ENCODE results near the gene FKBP14.

FKBP14 gene

GRCh38 chr7:30027065-30027456, 559 bp upstream of the FKBP14 start:
- Histone ChIP-seq H3K36me3 (no peaks in the 10 kb centered on the region), H3K4me1 (peaks cover 0 to 54% (median 34%) of the 10 kb centered on the region in 4 donors), H3K9me3 (no peaks in the 10 kb centered on the region), H3K4me3 (peak overlapping the region; percentile 93 to 94), H3K27me3 (no peaks in the 10 kb centered on the region), H3K27ac (peak overlapping the region; percentile 91 to 92)
- DNase-seq, result no peak
- intact Hi-C loops (cut with DNase I; ENCODE audit: low total_unique reads), result loop anchor here (5.0 kb wide), 2 partner anchors 40 to 110 kb away; partner anchors contain the start of gene SCRN1
- TF ChIP-seq, protein P1, sequence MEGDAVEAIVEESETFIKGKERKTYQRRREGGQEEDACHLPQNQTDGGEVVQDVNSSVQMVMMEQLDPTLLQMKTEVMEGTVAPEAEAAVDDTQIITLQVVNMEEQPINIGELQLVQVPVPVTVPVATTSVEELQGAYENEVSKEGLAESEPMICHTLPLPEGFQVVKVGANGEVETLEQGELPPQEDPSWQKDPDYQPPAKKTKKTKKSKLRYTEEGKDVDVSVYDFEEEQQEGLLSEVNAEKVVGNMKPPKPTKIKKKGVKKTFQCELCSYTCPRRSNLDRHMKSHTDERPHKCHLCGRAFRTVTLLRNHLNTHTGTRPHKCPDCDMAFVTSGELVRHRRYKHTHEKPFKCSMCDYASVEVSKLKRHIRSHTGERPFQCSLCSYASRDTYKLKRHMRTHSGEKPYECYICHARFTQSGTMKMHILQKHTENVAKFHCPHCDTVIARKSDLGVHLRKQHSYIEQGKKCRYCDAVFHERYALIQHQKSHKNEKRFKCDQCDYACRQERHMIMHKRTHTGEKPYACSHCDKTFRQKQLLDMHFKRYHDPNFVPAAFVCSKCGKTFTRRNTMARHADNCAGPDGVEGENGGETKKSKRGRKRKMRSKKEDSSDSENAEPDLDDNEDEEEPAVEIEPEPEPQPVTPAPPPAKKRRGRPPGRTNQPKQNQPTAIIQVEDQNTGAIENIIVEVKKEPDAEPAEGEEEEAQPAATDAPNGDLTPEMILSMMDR (IDR thresholded peaks at IDR 0.05), result no peak

DNA sequence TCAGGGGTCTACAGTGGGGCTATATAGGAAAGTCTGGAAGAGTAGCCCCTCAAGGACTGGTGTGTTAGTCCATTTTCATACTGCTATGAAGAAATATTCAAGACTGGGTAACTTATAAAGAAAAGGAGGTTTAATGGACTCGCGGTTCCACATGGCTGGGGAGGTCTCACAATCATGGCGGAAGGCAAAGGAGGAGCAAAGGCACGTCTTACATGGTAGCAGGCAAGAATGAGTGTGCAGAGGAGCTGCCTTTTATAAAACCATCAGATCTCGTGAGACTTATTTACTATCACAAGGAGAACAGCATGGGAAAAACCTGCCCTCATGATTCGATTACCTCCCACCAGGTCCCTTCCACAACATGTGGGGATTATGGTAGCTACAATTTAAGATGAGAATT, 3.0 kb downstream of the FKBP14 start:
- no peak overlapping the region for H3K27ac ChIP-seq
- intact Hi-C loops (cut with DNase I; ENCODE audit: low total_unique reads), result no loop called here
- H3K9me3 ChIP-seq, result no peaks in the 10 kb centered on the region
- no peak for DNase-seq
- peaks cover 0 to 35% (median 26%) of the 10 kb centered on the region in 4 donors for H3K4me1 ChIP-seq
- H3K27me3 ChIP-seq, result no peaks in the 10 kb centered on the region
- TF ChIP-seq, protein P1 (IDR thresholded peaks at IDR 0.05), result no peak
- no peak overlapping the region for H3K4me3 ChIP-seq
- peaks cover 0 to under 1% (median 0%) of the 10 kb centered on the region in 3 donors for H3K36me3 ChIP-seq

GRCh38 chr7:30022991-30023390, 3.5 kb downstream of the FKBP14 start:
- Histone ChIP-seq H3K27ac (no peak overlapping the region), H3K4me3 (no peak overlapping the region), H3K9me3 (no peaks in the 10 kb centered on the region), H3K4me1 (peaks cover 0 to 35% (median 26%) of the 10 kb centered on the region in 4 donors), H3K27me3 (no peaks in the 10 kb centered on the region), H3K36me3 (peaks cover 0 to 6% (median 0%) of the 10 kb centered on the region in 3 donors)
- no peak for DNase-seq
- TF ChIP-seq, protein P1 (IDR thresholded peaks at IDR 0.05), result no peak
- intact Hi-C loops (cut with DNase I; ENCODE audit: low total_unique reads), result no loop called here

DNA sequence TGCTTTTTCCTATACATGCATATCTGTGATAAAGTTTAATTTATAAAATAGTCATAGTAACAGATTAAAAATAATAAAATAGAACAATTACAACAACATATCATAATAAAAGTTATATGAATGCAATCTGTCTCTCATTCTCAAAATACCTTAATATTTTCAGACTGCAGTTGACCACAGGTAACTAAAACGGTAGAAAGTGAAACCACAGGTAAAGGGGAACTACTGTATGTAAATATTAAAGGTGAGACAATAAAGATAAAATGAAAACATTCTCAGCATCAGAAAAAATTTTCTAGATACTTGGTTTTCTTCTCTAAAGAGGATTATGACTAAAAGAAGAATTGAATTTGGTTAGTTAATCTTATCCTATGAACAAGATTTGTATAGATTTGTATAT, 6.0 kb downstream of the FKBP14 start:
- TF ChIP-seq, protein P1 (IDR thresholded peaks at IDR 0.05), result no peak
- intact Hi-C loops (cut with DNase I; ENCODE audit: low total_unique reads), result no loop called here
- Histone ChIP-seq H3K27ac (no peak overlapping the region), H3K4me1 (peaks cover 0 to 23% (median 15%) of the 10 kb centered on the region in 4 donors), H3K9me3 (no peaks in the 10 kb centered on the region), H3K4me3 (no peak overlapping the region), H3K36me3 (peaks cover 0 to 20% (median 4%) of the 10 kb centered on the region in 3 donors), H3K27me3 (no peaks in the 10 kb centered on the region)
- DNase-seq, result no peak

GRCh38 chr7:30019960-30020359, 6.5 kb downstream of the FKBP14 start:
- no peaks in the 10 kb centered on the region for H3K27me3 ChIP-seq
- intact Hi-C loops (cut with DNase I; ENCODE audit: low total_unique reads), result no loop called here
- no peak for DNase-seq
- H3K4me1 ChIP-seq, result peaks cover 0 to 17% (median 10%) of the 10 kb centered on the region in 4 donors
- H3K4me3 ChIP-seq, result no peak overlapping the region
- no peak overlapping the region for H3K27ac ChIP-seq
- H3K9me3 ChIP-seq, result no peaks in the 10 kb centered on the region
- TF ChIP-seq, protein P1 (IDR thresholded peaks at IDR 0.05), result no peak
- peaks cover 0 to 20% (median 4%) of the 10 kb centered on the region in 3 donors for H3K36me3 ChIP-seq

DNA sequence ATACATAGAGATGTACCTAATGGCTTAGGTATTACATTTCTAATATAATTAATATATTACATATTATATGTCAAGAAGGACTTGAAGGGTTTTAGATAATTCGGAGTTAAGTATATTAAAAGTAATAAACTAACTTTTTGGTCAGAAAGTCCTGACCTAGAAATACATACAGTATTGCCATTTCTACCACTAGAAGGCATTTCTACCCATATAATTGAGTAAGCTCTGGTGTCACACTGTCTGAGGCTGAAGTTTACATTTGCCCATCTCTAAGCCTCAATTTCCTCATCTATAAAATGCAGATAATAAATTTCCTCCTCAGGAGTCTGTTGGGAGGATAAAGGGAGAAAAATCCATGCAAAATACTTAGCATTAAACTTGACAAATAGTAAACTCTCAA, 7.1 kb downstream of the FKBP14 start:
- TF ChIP-seq, protein P1 (IDR thresholded peaks at IDR 0.05), result peak in 1 of 2 experiments; percentile 4
- intact Hi-C loops (cut with DNase I; ENCODE audit: low total_unique reads), result no loop called here
- Histone ChIP-seq H3K36me3 (peaks cover 0 to 25% (median 5%) of the 10 kb centered on the region in 3 donors), H3K4me1 (peaks cover 0 to 12% (median 5%) of the 10 kb centered on the region in 4 donors), H3K9me3 (no peaks in the 10 kb centered on the region), H3K27ac (no peak overlapping the region), H3K4me3 (no peak overlapping the region), H3K27me3 (no peaks in the 10 kb centered on the region)
- no peak for DNase-seq
